OCI-M1 (cell line): Measurements from ENCODE around the gene TRPV4.

Experiments
- DNase-seq: peaks from one replicate; lab custom pipeline; 2025; lab: John Stamatoyannopoulos, UW

Gene TRPV4

GRCh38 chr12:109827566-109828550 is 5.3 kb downstream of the TRPV4 start:
- no peak for DNase-seq

GRCh38 chr12:109827080-109827479 is 6.1 kb downstream of the TRPV4 start:
- DNase-seq = no peak

- no peak for DNase-seq
These were observed 8.5 kb downstream of the TRPV4 start for GRCh38 chr12:109824731-109825130.

GRCh38 chr12:109822951-109823411 is 10.2 kb downstream of the TRPV4 start:
- no peak for DNase-seq

GRCh38 chr12:109822416-109822815 is 10.8 kb downstream of the TRPV4 start:
- no peak for DNase-seq

- no peak for DNase-seq
These were observed 11.2 kb downstream of the TRPV4 start for GRCh38 chr12:109821968-109822367.

- no peak for DNase-seq
These were observed 12.3 kb downstream of the TRPV4 start for GRCh38 chr12:109820816-109821381.

- DNase-seq = no peak
These were observed 14.2 kb downstream of the TRPV4 start for GRCh38 chr12:109818905-109819500.

- no peak for DNase-seq
These were observed 14.9 kb downstream of the TRPV4 start for GRCh38 chr12:109818253-109818652.

- DNase-seq = no peak
These were observed 15.5 kb downstream of the TRPV4 start for GRCh38 chr12:109817627-109818231.

GRCh38 chr12:109816870-109817269 is 16.3 kb downstream of the TRPV4 start:
- DNase-seq = no peak

- no peak for DNase-seq
These were observed 17.2 kb downstream of the TRPV4 start for GRCh38 chr12:109815757-109816617.

- DNase-seq = no peak
These were observed 18.0 kb downstream of the TRPV4 start for GRCh38 chr12:109815225-109815624.

- DNase-seq = no peak
These were observed 18.5 kb downstream of the TRPV4 start for GRCh38 chr12:109814600-109815150.

GRCh38 chr12:109813810-109814416 is 19.3 kb downstream of the TRPV4 start:
- no peak for DNase-seq

GRCh38 chr12:109811624-109811995 is 21.6 kb downstream of the TRPV4 start:
- DNase-seq = no peak

GRCh38 chr12:109810954-109811623 is 22.1 kb downstream of the TRPV4 start:
- DNase-seq = no peak

- no peak for DNase-seq
These were observed 24.1 kb downstream of the TRPV4 start for GRCh38 chr12:109808876-109809646.

GRCh38 chr12:109807954-109808643 is 25.1 kb downstream of the TRPV4 start:
- DNase-seq = no peak
